HK-2 (cell line): ENCODE data around the gene ZNF462.
A peak's percentile ranks its signal among the peaks of the same experiment; 100 is the strongest.
"Not testable (repeated sequence)": the region's sequence is repeated elsewhere in the genome, so short reads cannot be mapped to it uniquely, and the experiment has no call there.

Experiments used
- DNase-seq: peaks from one replicate; pipeline ENCODE4 v3.0.0-alpha.2; 2018; ENCODE audit not compliant: unreplicated experiment

Gene ZNF462

DNA sequence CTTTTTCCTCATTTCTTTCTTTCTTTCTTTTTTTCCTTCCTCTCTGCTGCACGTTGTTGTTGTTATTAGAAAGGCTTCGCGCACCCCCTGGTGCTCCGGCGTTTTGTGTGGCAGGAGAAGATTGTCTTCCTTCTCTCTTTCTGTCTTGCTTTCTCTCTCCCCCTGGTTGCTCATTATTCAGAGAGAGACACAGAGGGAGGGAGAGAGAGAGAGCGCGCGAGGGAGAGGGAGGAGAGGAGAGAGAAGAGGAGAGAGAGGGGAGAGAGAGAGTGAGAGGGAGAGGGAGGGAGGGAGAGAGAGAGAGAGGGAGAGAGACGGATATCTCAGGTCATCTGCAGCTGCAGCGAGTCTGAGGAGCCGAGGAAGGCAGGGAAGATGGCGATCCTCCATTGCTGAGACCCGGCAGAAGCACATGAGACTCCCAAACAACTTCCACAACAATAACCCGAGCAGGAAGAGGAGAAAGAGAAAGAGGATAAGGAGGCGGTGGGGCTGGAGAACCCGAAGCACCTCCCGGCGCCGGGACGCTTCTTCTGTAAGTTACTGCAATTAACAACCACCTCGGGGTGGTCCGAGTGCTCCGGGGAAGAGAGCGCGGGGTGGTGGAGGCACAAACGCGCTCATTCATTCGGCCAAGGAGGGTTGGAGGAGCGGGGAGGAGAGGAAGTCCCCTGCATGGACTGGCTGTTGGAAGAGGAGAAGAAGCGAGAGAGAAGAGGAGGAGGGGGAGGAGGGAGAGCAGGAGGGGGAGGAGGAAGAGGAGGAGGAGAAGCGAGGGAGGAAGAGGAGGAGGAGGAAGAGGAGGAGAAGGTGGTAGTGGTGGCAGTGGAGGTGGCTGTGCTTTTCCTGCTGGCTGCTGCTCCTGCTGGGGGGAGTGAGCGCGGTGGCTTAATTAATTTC is at the start of gene ZNF462:
TSS of gene ZNF462 (plus strand) at position 346 of the 900 bp plus-strand sequence. CDS start 60,218 bp downstream, outside the sequence.
- DNase-seq = peak; percentile 73

- no peak for DNase-seq
Measured at GRCh38 chr9:106816524-106816923, 46.4 kb upstream of the ZNF462 start.

GRCh38 chr9:106818034-106818433 is 44.9 kb upstream of the ZNF462 start:
- no peak for DNase-seq

- no peak for DNase-seq
Measured at GRCh38 chr9:106820866-106821265, 42.1 kb upstream of the ZNF462 start.

DNA sequence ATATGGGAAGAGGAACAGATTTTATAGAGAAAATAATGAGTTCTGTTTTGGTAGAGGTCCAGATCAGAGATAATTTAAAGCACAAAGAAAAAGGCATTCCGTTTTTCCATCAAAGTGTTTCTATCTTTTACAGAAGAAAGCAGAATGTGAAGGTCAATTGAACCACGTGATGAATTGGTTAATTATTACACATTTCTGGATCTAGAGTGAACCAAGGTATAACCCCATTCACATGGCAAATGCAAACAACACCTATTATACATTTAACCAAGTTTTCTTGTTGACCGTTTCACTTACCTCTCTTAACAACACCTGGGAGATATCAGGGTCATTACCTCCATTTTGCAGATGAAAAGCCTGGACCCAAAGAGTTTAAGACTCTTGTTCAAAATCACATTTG is 34.9 kb upstream of the ZNF462 start:
- no peak for DNase-seq

DNA sequence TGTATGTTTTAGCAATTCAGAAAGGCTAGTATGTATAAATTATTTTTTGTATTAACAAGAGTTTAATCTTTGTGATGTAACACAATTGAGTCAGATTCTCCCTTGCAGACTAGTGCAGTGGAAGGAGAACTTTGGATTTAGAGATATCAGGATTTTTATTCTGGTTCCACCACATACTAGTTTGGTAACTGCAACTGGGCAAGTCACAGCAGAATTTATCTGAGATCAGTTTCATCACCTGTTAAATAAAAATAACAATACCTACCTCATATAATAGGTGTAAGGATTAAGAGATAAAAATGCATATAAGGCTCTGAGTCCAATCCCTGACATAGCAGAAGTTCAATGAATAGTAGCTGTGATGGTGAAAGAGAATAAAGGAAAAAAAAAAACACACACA is 34.0 kb upstream of the ZNF462 start:
- no peak for DNase-seq

DNA sequence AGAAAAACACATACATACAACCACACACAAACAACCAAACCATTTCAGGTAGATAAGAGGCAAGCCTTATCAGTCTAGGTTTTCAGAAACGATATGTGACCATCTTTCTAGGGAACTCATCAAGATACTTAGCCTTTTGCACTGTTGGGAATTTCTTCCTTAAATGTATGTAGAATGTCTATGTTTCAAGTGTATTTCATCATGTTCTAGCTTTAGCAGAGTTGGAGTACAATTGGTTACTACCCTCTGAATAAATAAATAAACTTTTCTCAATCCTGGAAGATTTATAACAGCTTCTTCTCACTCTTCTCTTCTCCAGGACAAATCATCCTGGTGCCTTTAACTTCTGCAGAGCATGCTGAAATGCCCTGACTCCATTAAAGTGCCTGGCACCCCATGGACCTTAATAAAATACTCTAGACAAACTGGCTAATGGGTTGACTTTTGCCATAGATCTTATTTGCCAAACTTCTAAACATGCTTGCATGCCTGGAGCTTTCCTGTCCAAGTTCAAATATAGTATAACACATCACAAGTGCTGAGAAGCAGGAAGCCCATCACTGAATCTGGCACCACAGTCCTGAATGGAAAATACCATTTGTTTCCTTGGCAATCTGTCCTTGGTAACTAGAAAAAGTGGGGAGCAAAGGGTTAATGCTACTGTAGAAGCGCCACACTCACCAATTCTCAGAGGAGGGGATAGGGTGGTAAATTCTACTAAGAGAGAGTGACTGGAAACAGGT is 33.1 kb upstream of the ZNF462 start:
- DNase-seq = no peak

- no peak for DNase-seq
Measured at GRCh38 chr9:106830527-106831150, 32.3 kb upstream of the ZNF462 start.

GRCh38 chr9:106834888-106835287 is 28.1 kb upstream of the ZNF462 start:
- no peak for DNase-seq

DNA sequence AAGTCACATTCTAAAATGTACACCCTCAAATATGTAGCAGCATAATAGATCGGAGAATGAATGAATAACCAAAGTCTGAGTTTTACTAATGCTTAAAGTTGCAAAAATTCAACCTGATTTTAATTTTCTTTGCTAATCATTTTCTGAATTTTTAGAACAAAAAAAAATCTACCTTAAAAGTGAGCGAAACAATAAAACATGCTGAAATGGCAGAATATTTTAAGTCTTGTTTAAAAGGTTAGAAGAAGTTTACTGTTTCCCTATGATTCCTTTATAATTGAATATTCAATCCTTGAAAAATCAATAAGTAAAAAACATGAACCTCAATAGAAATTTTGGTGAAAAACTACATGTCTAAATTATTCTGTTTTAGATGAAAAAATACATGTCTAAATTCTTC is 27.1 kb upstream of the ZNF462 start:
- DNase-seq = no peak

GRCh38 chr9:106843371-106843770 is 19.6 kb upstream of the ZNF462 start:
- DNase-seq = no peak

GRCh38 chr9:106846307-106846706 is 16.7 kb upstream of the ZNF462 start:
- no peak for DNase-seq

DNA sequence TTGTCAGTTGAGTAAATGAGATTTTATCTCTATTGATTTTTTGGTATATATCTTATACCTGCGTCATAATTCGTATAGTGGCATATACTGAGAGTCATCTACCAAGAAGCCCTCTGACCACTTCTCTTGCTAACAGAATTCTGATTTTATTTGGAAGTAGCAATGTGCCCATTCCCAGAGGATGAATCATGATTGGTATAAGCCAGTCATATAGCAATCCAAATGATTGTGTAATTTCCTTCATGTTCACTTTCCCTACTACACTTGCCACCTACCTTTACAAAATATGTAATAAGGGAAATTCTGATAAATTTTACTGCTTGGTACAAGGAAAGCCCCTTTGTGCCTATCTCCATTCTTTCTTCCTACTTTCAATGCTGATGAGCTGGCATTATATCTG is 16.1 kb upstream of the ZNF462 start:
- no peak for DNase-seq

GRCh38 chr9:106851640-106852039 is 11.3 kb upstream of the ZNF462 start:
- not testable (repeated sequence) for DNase-seq

DNA sequence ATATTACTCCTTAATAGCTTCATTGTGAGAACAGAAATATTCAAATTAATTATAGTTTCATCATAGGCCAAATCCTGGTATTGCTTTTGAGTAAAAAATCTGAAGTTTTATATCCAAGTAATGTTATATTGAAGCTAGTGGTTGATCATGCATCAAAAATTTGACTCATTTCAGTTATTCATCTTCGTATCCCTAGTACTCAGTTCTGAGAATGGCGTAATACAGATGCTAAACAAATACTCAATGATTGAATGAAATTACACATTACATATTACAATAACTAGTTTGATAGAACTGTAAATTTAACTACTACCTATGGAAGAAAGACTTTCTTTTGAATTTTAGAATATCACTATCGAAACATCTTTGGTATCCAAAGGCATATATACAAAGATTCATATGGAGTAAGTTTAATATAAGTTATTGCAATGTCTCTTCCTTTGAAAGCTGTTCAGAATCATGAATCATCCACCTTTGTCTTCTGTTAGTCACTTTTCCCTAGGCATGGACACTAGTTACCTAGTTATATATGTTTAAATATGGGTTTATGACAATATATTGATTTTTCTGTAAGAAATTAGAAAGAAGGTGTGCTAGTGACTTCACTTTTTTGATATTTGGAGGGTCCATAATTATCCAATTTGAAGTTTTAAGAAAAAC is 5.0 kb upstream of the ZNF462 start:
- DNase-seq = no peak

DNA sequence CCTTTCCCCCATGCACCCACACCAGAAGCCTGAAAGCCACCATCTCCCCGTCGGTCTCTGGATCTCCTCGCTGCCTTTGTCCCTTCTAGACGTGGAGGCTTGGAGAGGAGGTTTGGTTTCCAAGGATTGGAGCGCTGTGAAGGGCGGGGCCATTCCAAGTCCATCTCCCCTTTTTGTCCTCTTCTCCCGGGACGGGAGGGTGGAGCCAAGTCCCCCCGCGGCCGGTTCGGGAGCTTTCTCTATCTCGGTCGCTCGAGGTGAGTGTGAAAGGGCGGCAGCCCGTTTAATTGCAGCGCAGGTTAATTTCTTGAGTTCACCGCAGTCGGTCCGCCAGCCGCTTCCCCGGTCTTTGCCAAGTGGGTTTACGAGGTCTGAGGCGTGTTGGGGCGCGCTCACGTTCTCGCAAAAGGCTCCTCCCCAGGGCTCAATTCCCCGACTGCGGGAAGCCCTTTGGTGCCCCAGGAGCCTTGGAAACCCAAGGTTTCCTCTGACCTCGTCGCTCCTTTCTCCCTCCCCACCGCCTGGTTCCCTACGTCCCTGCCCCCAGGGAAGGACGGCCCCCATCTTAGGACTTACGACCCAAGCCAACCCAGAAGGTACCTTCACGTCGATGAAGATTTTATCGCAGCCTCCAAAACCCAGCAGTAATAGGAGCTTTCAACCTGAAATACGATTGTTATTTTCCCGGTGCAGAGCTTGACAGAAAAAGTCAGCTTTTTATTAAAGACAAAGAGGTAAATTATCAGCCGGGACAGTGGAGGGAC is 2.8 kb upstream of the ZNF462 start:
- DNase-seq = peak; percentile 30

DNA sequence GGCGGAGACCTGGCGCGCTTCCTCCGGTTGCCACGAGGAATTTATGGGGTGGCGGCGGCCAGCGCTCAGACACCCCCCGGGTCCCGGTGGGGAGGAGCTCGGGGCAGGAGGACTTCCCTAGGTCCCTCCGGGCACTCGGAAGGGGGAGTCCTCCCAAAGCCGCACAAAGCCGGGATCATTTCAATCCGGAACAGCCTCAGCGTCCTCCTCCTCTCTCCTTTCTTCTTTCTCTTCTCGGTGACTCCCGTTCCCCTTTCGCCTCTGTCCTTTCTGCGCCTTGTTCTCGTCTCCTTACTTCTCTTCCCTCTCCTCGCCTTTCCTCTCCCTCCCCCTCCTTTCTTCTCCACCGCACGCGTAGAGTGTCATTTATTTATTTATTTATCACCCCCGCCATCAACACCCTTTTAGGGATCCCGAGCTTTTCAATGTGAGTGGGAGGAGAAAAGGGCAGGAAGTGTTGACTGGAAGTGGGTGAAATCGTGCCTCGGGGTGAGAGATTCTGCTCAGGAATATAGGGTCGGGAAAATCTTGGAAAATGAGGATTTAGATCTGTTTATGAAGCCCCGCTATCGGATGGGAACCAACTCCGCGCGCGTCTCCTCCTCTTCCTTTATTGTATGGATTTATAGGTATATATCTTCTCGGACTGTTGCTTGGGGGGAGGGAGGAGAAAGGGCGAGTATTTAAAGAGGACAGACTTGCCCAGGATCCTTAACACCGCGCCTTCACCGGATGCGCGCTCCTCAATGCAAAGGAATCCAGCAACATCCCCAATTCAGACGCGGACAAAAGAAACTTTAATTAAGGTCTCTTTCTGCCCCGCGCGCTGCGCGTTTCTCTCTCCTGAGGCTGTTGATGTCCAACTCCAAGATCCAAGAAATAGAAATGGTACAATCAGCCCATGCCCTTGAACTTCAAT is 2.0 kb upstream of the ZNF462 start:
- DNase-seq = peak; percentile 38

- no peak for DNase-seq
Measured at GRCh38 chr9:106861640-106862109, 1.3 kb upstream of the ZNF462 start.

GRCh38 chr9:106862110-106862820 is 701 bp upstream of the ZNF462 start:
- peak; percentile 65 for DNase-seq
